OCI-LY1 (cell line): ENCODE measurements around the gene OR10G6.

ENCODE experiments used
- CTCF ChIP-seq: fragments of 200-600 bp; sonication (generic), shearing (Covaris generic); IDR thresholded peaks from 2 replicates; pipeline ENCODE4 v1.5.1; 2017; ENCODE audit warnings: mild to moderate bottlenecking, antibody characterized with exemption, low read length, moderate library complexity, mixed read lengths
- EZH2 ChIP-seq: fragments of 200-600 bp; sonication (generic), shearing (Covaris generic); IDR thresholded peaks from 2 replicates; pipeline ENCODE4 v1.8.0; 2017; ENCODE audit warnings: borderline replicate concordance, mixed run types, mild to moderate bottlenecking, antibody characterized with exemption, low read length, moderate library complexity, mixed read lengths

- no peak for TF ChIP-seq CTCF
- no peak for TF ChIP-seq EZH2
These were observed 31.5 kb upstream of the OR10G6 start, which contains the start of gene OR10G8 for GRCh38 chr11:124026498-124026897.
